Stimulated activated CD8-positive, alpha-beta memory T cell treated with anti-CD3 and anti-CD28 coated beads, Interleukin-4, amount 100 ng/mL, for 1 hour (primary cell): ENCODE results near the gene SORCS1.

Source experiments
- DNase-seq, 2 donors: peaks; one replicate each; pipeline ENCODE4 v3.0.0-alpha.2; 2020; ENCODE audit warnings: low read depth in 2 of 2, low spot score in 1 of 2

SORCS1 gene

GRCh38 chr10:106819490-106819889, 345.0 kb downstream of the SORCS1 start:
- DNase-seq, result no peak

- DNase-seq, result no peak
Measured at GRCh38 chr10:106816318-106817085, 348.0 kb downstream of the SORCS1 start.

DNA sequence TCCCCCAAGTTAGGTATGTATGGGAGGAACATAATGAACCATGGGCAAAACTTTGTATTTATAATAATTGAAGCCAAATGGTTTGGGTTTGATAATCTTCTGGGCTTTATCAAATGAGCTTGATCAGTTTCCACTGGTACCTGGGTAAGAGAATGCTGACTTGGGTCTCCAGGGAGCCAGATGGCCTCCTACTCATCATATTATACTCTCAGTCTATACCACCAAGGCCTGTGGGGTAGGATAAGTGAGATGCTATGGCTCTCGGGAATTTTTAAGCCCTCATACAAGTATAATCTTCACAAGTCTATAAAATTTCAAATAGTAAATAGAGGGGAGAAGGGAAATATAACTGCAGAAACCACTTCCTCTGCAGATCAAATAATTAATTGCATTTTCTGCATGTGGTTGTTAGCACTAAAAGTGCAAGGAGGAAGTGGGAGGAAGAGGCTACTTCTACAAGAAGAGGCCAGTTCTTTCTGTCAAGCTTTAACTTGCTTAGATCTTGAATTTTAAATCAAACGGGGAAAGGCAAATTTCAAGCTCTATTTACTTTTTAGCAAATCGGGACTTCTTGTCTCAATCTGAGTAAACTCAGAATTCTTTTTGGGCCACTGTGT, 349.0 kb downstream of the SORCS1 start:
- no peak for DNase-seq

DNA sequence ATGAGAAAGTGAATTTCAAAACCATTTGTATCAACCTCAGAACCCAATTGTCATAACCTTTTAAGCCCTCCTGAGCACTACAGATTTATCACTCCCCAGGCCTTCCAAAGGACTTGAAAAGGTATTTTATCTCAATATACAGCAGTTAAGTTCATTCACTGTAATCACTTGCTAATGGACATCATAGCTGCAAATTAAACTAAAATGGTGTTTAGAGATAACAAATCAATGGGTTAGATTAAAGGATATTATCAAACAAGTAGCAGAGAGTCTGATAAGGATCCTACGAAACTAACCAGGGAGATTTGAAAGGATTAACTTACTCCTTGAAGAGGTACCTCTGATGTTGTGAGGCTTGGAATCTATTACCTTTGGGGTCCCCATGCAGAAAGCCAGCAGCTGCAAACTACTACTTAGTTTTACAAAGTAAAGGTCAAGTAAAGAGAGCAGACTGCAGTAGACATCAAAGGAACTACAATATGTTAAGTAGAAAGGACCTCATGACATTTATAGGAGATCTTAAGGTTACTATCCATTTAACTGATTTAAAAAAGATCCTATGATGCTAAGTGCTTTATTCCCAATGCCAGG, 359.4 kb downstream of the SORCS1 start:
- no peak for DNase-seq

- DNase-seq, result no peak
Measured at GRCh38 chr10:106802949-106803348, 361.6 kb downstream of the SORCS1 start.

GRCh38 chr10:106799776-106800175, 364.7 kb downstream of the SORCS1 start:
- no peak for DNase-seq

DNA sequence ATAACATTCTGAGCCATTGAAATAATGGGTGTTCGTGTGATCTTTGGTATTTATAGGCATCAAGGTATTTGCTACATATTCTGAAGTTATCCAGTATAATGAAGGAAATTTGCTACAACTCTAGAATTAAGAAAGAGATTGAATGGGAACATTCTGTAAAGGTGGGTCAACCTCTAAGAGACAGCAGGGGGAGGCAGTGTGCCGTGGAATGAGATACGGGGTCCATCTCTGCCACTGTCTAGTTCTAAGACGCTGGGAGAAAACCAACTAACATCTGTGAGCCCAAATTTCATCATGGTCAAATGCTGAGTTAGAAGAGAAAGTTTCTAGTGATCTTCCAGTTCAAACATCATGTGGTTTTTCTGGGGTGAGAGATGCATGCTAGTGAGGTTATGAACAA, 368.9 kb downstream of the SORCS1 start:
- no peak for DNase-seq

GRCh38 chr10:106793617-106794016, 370.9 kb downstream of the SORCS1 start:
- DNase-seq, result no peak

DNA sequence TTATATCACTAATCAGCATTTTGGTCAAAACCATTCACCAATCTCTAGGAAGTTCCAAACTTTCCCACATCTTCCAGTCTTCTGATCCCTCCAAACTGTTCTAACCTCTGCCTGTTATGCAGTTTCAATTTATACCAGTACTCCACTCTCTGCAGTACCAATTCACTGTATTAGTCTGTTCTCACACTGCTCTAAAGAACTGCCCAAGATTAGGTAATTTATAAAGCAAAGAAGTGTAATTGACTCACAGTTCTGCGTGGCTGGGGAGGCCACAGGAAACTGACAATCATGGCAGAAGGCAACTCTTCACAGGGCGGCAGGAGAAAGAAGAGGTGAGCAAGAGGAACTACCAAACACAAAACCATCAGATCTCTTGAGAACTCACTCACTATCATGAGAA, 374.9 kb downstream of the SORCS1 start:
- DNase-seq, result no peak

GRCh38 chr10:106788982-106789381, 375.5 kb downstream of the SORCS1 start:
- no peak for DNase-seq

- no peak for DNase-seq
Measured at GRCh38 chr10:106785528-106785927, 379.0 kb downstream of the SORCS1 start.

DNA sequence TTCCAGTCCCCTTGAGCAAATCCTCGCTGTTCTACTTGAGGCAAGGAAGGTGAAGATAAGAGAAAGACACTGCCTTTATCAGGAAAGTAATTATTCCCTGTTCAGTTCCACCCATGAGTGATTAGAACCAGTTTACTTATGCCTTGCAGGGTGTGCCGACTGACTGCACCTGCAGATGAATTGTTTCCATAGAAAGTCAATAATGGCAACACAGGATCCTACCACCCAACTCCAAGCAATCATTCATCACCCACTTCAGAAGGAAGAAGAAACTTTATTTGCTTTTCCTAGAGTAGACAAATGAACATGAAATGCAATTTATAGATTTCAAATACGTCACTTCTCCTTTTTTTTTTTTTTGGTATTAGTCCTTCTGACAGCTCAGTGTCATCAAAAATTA, 383.9 kb downstream of the SORCS1 start:
- DNase-seq, result no peak

DNA sequence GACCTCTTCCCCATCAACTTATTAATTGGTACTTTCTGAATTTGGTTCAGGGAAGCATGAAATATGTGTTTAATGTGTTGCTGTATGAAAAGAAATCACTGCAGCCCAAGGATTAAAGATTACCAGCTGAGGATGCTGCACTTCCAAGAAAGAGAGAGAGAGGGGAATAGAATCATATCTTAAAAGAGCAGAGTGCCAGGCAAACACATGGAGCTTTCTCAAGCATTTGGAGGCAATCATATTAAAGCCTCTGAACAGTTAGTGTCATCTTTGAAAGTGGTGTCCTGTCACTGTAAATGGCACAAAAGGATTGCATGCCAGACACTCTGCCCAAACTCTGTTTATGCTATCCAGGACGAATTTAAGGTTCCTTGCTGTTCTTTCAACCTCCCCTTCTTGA, 386.7 kb downstream of the SORCS1 start:
- DNase-seq, result no peak

DNA sequence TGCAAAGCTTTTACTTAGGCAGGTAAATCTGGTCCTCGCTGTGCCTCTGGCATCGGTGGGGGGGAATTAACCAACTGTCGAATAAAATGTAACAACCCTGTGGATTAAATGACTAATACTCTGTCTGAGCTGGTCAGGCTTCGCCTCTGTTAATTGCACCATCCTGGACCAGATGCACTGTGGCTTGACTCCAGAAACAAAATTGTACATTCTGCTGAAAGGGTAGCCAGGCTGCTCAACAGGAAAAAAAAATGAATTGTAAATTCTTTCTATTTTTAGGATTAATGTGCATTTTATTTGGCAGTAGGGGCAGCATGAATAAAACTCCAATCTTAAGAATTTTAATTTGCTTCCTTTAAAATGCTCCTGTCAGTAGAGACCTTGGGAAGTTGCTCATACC, 389.4 kb downstream of the SORCS1 start:
- no peak for DNase-seq

DNA sequence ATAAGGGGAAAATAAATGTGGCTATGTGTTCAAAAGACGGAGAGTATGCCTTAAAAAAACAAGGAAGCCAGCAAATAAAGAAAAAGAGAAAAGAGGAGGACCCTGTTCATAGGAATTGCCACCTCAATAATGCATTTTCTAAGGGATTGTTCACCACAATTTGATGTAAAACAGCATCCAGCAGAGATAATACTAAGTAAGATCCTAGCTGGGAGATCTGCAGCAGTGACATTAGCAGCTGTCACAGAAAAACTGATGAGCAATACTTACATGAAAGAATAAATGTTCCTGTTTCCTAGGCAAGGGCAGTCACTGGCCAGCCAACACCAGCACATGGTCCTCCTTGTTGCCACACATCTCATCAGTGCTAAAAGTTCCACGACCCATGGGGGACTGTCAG, 391.5 kb downstream of the SORCS1 start:
- DNase-seq, result no peak

- DNase-seq, result no peak
Measured at GRCh38 chr10:106771154-106771553, 393.4 kb downstream of the SORCS1 start.

DNA sequence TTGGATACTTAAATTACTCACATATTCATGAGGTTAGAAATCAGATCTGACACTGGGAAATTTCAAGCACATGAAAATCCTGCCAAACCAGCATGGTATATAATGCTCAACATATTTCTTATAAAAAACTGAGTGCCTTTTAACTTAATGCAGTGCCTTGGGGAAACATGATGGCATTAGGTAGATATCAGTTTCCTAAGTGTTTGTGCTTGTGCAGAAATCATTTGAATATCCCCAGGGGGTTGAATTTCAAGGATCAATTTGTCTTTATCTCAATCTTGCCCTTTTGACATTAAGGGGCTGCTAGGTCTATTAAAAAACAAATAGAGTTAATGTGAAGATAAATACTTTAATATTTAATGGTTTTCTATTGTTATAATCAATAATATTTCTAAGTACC, 396.3 kb downstream of the SORCS1 start:
- DNase-seq, result no peak

DNA sequence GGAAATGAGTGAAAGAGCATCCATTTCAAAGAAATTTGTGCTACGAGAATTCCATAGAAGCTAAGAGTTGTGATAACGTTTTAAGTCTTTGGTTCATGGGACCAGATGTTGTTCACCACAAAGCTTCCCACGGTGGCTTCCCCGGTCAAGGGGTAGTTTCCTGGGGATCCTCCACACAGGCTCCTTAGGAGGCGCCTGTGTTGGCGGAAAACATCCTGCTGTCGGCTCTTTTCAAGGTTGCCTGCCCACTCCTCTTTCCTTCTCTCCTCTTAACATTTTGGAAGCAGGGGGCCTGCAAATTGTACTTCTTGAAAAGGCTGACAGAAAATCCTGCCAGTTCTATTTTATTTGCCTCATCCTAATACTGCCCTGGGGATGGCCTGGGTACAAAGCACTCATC, 398.6 kb downstream of the SORCS1 start:
- no peak for DNase-seq

DNA sequence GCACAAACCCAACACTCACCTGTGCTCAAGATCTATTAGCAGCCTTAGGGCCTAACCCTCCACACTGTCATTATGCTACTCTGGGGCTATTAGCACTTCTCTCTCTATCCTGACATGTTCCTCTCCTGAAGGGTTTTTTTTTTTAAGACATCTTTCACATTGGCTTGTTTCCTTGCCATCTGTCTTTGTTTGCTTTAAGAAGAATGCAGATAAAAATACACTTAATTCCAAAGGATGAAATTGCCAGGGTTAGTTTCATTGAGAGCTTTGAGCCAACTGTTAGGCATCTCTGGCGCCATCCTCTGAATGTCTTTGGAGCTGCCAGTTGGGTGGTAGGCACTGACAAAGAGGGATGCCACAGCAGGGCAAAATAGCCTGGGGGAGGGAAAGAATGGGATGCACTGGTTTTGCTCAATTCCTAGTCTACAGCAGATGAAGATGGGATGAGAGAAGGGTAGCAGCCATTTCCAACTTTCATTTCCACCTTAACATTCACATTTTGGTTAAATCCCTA, 399.2 kb downstream of the SORCS1 start:
- no peak for DNase-seq

DNA sequence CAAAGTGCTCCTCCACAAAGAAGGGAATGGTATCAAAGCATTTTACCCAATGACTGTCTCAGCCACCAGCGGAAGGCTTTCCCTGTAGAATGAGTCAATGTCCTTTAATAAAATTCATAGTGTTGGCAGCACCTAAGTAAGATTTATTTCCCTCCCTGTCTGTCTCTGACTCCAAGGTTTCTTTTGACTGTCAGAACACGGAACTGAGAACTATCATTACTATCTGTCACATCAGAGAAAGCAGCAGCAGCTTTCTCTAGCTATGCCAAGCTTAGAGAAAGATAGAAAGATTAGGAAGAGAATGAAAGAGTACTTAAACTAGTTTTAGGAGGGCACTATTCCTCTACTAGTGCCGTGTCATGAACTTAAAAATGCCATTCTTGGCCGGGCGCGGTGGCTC, 400.1 kb downstream of the SORCS1 start:
- no peak for DNase-seq

DNA sequence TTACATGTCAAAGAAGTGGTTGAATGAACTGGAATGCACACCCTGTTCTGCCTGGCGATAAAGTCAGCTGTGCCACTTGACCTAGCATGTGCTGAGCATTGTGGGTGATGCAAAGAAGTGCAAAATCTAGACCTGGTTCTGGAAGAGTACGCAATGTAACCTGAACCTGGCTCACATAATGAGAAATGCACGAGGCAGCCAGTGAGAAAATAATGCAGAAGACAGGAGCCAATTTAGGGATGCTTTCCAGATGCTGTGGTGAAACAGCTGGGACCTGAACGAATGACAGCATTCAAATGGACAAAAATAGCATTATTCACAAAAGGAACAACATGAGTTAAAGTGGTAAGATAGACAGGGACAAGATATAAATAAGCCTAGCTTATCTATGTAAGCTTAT, 402.6 kb downstream of the SORCS1 start:
- DNase-seq, result no peak

DNA sequence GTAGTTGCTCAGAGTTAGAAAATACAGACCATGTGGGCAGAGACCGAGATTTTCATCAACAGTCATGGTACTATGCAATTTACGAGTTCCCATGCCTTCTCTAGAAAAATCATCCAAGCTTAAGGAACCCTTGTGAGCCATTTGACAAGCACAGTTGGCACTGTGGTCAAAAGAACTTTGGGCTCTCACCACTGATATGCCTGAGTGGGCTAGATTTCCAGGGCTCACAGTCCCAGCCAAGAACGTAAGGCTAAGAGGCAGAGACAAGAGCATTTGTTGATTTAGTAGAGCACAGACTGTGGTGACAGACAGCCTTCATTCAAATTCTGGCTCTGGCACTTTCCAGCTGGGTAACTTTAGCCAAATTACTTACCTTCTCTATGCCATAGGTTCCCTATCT, 407.0 kb downstream of the SORCS1 start:
- no peak for DNase-seq
